HG03432 (cell line): Measurements from ENCODE around the gene CPNE2.
"Not testable (repeated sequence)": the region's sequence is repeated elsewhere in the genome, so short reads cannot be mapped to it uniquely, and the experiment has no call there.

ENCODE experiments used
- ATAC-seq: cut with Tn5 transposase; IDR thresholded peaks from one replicate; pipeline ENCODE4 v1.9.1; 2021; ENCODE audit warnings: mild to moderate bottlenecking, moderate library complexity; ENCODE audit not compliant: unreplicated experiment

CPNE2 gene

DNA sequence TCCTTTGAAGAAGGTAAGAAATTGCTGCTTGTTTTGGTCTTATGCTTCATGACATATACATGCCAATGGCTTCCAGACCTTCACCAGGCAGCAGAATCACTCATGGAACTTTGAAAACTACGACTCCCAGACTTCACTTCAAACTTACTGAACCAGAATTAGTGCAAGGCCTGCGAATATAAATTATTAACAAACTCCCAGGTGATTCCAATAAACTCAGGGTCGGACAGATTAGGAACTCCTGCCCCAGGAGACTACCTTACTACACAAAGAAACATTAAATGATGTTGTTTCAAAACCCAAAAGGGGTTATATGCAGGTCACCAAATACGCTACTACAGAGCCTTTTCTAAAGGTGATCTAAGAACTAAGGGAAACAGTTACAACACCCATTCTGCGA lies 73.1 kb downstream of the CPNE2 start:
- ATAC-seq = no peak

DNA sequence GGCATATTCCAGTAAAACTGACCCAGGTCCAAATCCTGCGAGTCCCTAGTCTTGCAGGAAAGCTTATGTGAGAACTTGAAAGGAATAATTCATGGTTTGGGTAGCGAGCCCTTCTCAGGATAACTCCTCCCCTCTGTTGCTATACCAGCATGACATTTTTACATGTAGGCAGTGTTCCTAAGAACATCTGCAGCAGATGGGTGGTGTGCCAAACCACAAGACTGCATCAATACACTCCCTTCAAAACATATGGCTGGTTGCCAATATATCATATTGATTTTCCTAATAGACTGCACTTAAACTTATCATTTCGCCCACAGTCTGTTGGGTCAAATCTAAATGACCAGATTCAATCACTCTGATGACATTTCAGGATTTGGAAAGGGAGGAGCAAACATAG lies 73.6 kb downstream of the CPNE2 start:
- ATAC-seq = no peak

DNA sequence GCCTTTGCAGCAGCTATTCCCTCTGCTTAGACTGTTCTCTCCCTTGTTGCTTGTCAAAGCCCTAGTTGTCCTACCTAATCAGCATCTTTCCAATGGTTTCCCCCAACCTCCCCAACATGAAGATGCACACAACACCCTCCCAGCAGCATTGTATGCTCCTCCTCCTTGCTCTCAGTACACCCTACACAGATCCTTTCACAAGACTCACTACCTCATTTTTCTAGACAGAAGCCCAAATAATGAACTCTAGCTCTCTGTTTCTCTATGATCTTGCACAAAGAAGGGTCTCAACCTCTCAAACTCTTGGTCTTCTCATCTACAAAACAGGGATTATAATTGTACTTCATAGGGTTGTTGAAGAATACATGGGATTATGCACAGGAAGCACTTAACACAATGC lies 74.1 kb downstream of the CPNE2 start:
- no peak for ATAC-seq

DNA sequence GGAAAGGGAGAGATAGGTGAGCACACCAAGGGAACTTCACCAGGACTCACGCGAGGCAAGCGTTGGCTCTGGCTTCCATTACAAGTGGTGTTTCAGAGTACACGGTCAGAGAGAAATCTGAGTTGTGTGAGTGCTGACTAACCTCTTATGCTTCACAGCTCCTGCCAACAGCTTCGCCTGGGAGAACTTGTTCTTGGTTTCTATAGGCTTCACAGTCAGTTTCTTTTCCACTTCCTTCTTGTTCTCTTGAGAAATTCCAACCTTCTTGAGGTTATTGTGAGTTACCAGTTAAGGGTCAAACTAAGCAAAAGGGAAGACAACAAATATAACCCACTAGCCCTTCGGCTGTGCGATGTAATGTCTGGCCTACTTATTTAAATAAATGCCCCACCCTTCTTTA lies 74.6 kb downstream of the CPNE2 start:
- ATAC-seq = no peak

DNA sequence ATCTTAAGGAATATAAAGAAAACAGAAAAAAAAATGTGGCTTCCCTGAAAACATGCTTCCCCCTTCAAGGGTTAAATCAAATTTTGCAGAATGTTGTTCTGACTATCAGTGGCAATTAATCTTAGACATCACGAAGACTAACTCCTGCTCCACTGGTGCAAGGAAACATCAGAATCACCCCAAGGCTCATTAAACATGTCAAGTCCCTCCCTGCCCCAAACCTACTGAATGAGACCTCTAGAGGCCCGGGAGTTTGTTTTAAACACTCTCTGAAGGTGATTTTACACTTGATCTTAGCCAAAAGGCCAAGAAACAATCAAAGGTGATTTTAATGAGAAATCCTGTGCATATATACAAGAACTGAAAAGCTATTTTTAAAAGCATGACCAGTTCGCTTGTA lies 75.2 kb downstream of the CPNE2 start:
- no peak for ATAC-seq

DNA sequence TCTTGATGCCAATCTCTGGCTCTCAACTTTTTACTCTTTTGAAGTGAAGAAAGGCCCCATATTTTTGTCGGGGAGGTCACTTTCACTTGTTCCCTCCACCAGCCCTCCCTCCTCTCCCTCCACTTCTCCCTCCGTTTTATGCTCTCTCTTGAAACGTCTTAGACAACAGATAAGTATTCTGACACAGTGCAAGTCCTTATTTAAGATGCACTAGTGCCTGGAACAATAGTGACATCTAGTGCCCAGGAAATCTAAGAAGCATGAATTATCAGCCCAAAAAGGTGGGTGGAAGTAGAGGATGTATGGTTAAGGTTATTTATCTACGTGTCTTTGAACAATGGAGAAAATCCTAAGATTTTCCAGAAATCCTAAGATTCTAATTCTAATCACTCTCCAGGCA lies 75.6 kb downstream of the CPNE2 start:
- ATAC-seq = no peak

DNA sequence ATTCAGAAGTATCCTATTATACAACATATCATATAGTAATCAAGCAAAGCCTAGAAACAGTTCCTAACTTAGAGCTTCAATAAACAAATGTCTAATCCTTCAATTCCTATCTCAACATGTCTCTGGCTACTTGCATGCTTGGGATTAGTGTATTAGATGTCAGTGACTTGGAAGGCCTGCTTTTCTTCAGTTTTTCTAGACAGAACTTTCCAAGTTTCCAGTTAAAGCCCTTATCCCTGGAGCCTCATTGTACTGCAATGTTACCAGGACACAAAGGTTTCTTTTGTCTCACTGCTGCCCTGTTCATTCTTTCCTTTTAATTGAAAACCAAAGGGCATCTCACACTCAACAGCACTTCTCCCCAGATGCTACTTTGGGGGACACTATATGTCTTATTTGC lies 76.9 kb downstream of the CPNE2 start:
- ATAC-seq = no peak

DNA sequence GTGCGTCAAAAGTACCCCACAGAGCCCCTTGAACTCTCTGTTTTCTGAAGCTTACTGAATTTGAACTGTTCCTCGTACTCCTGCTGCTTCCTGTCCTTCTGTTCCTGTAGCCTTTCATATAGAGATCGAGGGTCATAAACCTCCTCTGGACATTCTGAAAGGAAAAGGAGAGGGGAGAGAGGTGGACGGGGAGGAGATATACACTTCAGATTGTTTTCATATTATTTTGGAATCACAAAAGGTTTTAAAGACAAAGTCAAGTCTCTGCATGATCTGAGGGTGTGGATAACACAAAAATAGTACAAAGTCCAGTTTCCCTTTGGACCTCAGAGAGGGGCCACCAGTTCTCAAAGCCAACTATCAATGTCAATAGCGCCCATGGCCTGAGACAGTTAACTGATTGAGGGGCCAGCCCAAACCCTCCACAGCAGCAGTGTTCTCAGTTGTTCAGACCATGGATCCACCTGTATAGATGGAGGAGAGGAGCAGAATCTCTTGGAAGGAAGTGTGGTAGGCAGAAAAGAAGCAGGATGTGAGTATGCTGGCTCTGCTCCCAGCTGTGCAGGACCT lies 80.4 kb downstream of the CPNE2 start:
- ATAC-seq = no peak

DNA sequence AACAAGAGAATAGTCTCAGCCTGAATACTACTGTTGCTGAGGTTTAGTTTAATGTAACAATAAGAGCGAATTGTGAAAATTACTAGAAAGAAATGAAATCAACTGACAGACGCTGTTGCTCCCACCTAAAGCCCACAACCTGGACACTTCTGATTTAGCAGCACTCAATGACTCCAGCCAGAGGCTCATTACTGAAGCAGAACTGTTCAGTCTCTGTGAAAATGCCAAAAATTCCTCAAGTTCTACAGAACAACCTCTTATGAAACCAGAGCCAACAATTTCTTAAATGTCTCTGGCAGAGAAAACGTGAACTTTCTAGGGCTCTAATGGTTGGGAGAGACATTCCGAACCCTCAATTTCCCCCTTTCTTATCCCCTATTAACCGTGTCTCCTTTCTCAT lies 83.5 kb downstream of the CPNE2 start:
- ATAC-seq = no peak

DNA sequence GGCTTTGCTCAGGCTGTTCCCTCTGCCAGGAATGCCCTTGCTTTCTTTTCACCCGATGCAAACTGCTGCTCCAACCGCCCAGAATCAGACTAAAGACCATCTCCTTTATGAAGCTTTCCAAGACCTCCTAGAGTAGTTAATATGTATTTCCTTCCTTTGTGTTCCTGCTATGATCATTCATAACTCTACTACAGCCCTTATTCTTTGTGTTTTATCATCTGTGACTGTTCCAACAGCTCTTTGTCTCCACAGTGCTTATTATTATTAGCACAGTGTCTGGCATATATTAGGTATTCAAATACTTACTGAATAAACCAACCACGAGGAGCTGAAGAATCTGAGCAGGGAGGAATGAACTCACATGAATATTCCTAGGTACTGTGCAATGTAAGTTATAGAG lies 85.8 kb downstream of the CPNE2 start:
- ATAC-seq = no peak

DNA sequence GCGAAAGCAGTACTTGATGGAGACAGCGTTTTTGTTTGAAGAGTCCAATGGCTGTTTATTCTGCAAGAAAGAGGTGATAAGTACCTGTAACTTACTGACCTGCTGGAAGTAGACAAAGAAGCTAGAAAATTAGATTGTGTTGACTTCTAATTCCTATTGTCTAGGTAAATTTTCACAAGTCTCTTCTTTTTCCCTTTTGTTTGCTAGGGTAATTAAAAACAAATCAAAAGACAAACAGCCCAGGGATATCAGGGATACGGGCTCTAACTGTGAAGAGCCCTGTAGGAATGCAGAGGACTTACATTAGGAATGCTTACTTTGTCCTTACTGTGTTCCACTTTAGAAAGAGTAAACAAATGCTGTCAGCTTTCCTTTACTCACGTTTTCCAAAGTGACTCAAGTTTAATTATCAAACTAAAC lies 86.4 kb downstream of the CPNE2 start:
- ATAC-seq = no peak

DNA sequence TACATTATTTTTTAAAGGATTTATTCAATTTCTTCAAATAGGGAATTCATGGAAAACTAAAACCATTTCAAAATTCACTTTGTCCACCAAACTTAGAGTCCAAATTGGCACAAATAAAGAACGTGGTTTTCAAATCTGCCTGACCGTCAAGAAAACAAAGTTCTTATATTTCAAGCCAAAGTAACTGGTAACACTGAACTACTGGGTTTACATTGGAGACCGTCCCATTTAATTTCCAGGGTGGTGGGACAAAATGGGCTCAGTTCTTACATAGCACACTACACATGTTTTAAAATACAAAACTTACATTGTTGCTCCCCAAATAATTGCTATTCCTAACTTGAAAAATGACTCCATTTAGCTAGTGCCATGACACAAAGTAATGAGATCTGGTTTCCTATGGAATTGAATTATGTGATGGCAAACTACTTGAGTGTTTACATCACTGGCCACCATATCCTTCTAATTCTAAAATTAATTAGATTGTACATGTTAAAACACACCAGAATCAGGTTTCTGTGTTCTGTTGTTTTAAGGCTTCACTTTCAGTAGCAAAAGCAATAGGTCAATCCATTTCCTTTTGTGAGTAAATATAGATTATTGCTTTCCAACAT lies 86.9 kb downstream of the CPNE2 start:
- no peak for ATAC-seq

DNA sequence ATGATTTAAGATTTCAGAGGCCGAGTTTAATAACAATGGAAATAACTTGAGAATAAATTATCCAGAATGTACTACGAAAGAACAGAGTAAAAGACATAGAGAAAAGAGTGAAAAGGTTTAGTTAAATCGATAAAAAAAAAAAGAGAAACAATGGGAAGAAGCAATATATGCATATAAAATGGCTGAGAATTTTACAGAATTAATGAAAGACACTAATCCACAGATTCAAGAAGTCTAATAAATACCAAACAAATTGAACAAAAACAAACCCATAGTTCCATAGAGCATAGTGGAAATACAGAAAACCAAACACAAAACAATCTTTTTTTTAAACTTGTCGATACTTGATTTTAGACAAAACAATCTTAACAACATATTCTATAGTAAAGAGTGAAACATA lies 91.7 kb downstream of the CPNE2 start:
- no peak for ATAC-seq

DNA sequence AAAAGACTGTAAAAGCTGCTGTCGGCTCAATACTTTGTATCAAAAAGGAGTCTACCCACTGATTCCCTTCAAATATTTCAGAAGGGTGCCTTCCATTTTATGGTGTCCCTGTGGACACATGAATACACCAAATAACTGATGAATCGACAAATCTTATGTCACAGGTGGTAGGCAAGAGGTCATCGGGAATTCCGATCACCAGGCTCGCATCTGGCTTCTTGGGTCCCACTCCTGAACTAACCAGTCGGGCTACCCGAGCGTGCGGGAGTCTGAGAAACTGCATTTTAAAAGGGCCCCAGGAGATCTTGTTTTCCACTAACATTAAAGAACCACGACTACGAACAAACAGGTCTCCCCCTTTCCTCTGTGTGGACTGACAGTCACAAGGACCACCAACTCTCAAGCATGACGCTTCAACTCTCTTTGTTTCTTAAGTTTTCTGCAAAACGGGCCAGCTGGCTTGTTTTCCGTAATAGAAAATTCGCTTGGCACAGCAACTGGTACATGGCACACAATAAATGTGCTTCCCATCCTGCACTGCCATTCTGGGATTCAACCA lies 92.6 kb downstream of the CPNE2 start:
- ATAC-seq = no peak

DNA sequence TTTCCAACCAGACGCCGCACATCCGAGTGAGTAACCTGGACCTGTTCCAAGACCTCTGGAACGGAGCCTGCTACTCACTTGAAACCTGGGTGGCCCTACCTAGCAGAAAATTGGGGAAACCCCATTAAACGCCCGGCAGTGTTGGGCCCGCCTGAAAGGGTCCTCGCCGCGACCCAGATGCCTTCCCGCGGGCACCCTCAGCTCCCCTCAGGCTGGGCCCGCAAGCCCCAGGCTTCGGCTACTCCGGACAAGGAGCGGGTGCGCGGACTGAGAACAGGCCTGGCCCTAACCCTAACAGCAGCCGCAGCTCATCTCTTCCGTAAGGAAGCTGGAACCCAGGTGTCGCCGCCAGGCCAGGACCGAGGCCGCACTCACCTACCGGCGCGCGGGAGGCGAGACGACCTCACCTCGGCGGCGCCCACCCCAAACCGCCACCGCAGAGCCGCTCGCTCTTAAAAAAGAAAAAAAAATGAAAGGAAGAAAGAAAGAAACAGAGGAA lies 93.1 kb downstream of the CPNE2 start:
- ATAC-seq = peak; percentile 41

DNA sequence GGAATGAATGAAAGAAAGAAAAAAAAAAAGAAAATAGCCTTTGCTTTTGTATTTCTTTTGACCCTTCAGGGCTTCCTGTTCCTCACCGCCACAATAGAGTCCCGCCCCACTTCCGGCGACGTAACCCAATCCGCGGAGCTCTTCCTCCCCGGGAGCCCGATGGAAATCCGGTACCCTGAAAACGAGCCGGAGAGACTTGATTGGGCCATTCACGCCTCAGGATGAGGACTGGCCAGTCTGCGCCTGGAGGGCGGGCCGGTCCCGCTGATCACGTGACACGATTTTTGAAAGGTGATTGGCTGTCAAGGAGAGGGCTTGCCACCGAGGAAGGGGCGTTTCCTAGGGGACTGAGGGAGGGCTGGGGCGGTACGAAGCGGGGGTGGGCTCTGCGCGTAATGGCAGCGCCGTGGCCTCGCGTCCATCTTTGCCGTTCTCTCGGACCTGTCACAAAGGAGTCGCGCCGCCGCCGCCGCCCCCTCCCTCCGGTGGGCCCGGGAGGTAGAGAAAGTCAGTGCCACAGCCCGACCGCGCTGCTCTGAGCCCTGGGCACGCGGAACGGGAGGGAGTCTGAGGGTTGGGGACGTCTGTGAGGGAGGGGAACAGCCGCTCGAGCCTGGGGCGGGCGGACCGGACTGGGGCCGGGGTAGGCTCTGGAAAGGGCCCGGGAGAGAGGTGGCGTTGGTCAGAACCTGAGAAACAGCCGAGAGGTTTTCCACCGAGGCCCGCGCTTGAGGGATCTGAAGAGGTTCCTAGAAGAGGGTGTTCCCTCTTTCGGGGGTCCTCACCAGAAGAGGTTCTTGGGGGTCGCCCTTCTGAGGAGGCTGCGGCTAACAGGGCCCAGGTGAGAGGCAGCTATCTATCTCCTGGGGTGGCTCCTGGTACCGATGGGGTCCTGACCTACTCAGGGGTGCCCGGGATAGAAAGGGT lies 93.8 kb downstream of the CPNE2 start, which contains the start of the genes PSME3IP1 and RSPRY1:
Gene PSME3IP1 (minus strand): TSS at position 95 of the 927 bp plus-strand sequence. CDS start 12,185 bp downstream, outside the sequence.
Gene RSPRY1 (plus strand): TSS at position 385 of the 927 bp plus-strand sequence. CDS start 18,330 bp downstream, outside the sequence.
- peak; percentile 89 for ATAC-seq

DNA sequence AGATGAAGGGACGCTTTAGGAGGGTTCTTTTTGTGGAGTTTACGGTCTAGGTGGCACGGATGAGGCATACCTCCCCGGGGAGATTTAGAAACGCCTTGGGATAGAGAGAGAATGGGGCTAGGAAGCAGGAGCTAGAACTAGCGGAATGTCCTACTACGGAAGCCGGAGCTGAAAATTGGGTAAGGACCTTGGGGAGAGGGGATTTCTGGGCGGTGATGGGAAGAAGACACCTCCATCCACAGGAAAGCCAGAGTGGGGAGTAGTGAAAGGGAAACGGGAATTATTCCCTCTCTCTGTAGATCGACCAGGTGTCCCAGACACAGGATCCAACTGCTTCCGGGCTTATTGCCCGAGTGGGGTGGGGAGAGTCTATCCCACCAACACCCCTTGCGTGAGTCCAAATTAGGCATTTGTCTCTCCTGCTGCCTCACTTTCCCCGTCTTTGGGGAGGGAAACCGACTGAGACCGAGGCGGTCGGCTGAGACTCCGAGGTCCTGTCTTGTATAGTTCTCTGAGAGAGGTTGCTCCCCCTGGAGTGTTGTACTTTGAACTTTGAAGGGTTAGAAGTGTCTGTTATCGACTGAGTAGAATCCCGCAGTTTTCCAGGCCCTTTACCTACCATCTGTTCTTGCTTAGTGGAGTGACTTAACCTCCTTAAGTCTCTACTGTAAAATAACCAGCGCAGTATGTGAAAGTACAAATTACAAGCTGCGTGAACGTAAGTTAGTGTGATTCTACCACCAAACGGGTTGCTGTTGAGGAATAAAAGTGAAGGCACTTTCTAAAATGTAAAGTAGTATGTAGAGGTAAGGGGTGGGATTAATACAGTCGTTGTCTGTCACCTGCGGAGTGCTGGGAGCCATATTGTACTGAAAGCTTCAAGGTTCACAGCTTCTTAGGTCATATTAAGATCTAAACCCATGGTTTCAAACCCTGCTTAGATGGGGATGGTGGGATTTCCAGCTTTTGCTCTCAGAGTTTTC lies 94.8 kb downstream of the CPNE2 start:
- ATAC-seq = no peak

DNA sequence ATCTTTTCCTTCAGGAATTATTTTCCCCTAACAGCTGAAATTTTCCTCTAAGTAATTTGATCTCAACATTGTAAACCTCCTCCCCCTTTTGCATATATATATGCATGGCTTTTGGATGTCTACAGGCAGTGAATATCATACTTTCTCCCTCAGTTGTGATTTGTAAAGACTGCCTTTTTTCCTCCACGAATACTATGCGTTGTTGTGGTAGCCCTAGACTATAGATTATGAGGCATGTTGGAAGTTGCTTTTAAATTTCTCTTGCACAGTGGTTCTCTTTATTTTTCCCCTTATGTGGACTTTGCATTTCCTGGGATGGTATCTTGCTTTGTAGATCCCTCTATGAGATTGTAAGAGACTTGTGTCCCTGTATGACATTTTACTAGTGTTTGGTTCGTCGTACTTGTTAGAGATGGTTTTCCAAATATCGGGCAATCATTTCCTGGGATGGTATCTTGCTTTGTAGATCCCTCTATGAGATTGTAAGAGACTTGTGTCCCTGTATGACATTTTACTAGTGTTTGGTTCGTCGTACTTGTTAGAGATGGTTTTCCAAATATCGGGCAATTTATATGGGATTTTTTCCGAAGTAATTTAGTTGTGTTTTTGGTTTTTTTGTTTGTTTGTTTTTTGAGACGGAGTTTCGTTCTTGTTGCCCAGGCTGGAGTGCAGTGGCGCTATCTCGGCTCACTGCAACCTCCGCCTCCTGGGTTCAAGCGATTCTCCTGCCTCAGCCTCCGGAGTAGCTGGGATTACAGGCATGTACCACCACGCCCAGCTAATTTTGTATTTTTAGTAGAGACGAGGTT lies 95.7 kb downstream of the CPNE2 start:
- ATAC-seq = not testable (repeated sequence)

DNA sequence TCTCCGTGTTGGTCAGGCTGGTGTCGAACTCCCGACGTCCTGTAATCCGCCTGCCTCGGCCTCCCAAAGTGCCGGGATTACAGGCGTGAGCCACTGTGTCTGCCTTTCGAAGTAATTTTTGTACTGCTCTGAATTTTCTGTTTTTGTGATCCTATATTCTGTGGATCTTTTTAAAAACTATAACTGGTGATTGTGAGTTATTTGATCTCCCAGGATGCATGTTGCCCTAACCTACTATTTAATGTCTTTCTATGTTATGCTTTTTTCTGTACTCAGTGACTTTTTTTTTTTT lies 96.3 kb downstream of the CPNE2 start:
- ATAC-seq = no peak
